Stimulated activated CD8-positive, alpha-beta memory T cell treated with anti-CD3 and anti-CD28 coated beads, Interleukin-15, amount 100 ng/mL, for 4 hours (primary cell): ENCODE measurements around the gene TRUB1.
A peak's percentile ranks its signal among the peaks of the same experiment; 100 is the strongest.
"Not testable (repeated sequence)": the region's sequence is repeated elsewhere in the genome, so short reads cannot be mapped to it uniquely, and the experiment has no call there.

Experiments used
- DNase-seq, 2 donors: peaks; one replicate each; pipeline ENCODE4 v3.0.0-alpha.2; 2020; ENCODE audit warnings: low read depth in 2 of 2

Gene TRUB1

DNA sequence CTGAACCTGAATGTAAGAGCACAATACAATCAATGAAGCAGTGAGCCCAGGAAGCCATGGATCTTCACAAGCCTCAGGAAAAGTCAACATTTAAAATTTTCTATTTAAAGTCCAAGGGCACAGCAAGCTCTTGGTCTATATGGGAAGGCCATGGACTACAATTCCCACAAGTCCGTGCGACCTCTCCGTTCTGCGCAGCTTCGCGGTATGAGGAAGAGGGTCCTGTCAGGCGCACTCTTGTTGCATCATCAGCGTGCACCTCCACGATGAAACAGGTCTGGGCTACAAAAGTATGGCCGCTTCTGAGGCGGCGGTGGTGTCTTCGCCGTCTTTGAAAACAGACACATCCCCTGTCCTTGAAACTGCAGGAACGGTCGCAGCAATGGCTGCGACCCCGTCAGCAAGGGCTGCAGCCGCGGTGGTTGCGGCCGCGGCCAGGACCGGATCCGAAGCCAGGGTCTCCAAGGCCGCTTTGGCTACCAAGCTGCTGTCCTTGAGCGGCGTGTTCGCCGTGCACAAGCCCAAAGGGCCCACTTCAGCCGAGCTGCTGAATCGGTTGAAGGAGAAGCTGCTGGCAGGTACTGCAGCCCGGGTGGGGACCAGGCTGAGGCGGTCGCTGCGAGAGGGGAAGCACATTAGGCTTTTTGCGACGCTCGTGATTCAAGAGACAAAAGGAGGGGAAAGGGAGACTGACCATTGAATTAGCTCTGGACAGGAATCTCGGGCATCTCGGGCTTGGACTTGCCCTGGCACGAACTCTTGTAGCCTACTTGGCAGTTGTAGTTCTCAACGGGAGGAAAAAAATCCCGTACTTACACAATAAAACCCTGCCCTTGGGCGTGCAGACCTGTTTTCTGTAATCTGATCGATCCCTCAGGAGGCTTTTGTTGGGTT is at the start of gene TRUB1:
TSS of gene TRUB1 (plus strand) at position 234 of the 894 bp plus-strand sequence. CDS start at position 293, 59 bp downstream.
- DNase-seq: peak; percentile 68 to 89

DNA sequence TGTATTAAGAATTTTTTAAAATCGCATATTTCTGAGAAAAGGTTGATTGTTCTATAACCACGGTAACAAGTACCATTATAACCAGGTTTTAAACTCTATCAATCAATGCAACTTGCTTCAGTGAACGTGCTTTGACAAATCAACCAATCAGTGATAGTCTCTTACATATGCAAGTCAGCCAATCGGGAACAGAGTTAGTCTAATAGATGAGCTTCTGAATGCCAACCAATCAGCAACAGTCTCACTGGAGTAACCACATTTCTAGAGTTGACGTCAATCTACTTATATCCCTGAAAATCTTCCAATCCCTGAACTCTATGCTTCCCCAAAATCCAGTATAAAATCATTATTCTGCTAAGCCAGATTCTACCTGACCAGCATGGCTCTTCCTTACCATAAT is 44.7 kb upstream of the TRUB1 start:
- no peak for DNase-seq

- no peak for DNase-seq
These were observed 43.1 kb upstream of the TRUB1 start for GRCh38 chr10:114894911-114895310.

DNA sequence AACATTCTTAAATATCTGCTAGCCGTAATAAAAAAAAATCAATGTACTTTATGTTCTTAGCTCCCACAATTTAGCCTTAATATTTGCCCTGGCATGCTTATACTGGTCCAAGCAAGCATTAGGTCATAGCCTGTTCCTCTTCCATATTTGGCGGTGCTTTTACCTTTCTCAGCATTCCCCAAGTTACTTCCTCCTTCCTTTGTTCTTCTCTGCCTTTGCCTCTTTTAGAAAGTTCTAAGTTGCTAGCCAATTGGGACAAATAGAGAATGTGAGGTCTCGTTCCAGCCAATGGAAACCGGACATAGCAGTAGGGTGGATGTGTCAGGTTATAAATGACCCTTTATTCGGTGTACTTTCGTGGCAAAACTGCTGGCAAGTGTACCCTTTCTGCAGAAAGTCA is 41.0 kb upstream of the TRUB1 start:
- not testable (repeated sequence) for DNase-seq

GRCh38 chr10:114897593-114897992 is 40.4 kb upstream of the TRUB1 start:
- no peak for DNase-seq

- DNase-seq: no peak
These were observed 38.0 kb upstream of the TRUB1 start for GRCh38 chr10:114899982-114900381.

DNA sequence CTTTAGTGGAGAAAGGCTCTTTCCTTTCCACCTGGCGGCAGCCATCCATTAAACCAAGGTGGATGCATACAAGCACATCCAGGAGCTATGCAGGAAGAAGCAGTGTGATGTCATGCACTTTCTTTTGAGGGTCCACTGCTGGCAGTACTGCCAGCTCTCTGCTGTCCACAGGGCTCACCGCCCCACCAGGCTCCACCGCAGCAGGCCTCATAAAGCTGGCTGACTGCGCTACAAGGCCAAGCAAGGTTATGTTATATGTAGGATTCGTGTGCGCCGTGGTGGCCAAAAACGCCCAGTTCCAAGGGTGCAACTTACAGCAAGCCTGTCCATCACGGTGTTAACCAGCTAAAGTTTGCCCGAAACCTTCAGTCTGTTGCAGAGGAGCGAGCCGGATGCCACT is 37.3 kb upstream of the TRUB1 start:
- no peak for DNase-seq

- no peak for DNase-seq
These were observed 35.8 kb upstream of the TRUB1 start for GRCh38 chr10:114902151-114902550.

DNA sequence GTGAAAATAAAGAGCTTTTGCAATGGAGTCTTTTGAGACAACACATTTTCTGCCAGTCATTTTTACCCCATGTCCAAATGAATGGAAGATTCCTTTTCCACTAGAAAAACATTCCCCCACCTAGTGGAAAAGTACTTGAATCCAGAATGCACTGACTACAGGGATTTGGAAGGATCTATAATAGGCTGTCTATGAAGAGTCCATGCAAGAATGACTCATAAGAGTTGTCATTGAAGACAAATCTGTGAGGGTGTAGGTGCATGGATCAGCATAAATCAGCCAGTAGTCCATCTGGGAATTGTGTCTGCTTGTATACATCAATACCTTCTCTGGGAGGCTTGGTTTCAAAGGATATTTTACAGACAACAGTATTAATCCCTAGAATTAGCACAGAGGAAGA is 32.5 kb upstream of the TRUB1 start:
- DNase-seq: no peak

- no peak for DNase-seq
These were observed 31.0 kb upstream of the TRUB1 start for GRCh38 chr10:114906981-114907380.

GRCh38 chr10:114908896-114909295 is 29.1 kb upstream of the TRUB1 start:
- no peak for DNase-seq

- DNase-seq: no peak
These were observed 26.8 kb upstream of the TRUB1 start for GRCh38 chr10:114911052-114911711.

- no peak for DNase-seq
These were observed 26.1 kb upstream of the TRUB1 start for GRCh38 chr10:114911801-114912469.

- DNase-seq: no peak
These were observed 25.5 kb upstream of the TRUB1 start for GRCh38 chr10:114912470-114912859.

GRCh38 chr10:114914560-114914959 is 23.4 kb upstream of the TRUB1 start:
- DNase-seq: no peak

GRCh38 chr10:114915294-114915693 is 22.7 kb upstream of the TRUB1 start:
- DNase-seq: no peak

DNA sequence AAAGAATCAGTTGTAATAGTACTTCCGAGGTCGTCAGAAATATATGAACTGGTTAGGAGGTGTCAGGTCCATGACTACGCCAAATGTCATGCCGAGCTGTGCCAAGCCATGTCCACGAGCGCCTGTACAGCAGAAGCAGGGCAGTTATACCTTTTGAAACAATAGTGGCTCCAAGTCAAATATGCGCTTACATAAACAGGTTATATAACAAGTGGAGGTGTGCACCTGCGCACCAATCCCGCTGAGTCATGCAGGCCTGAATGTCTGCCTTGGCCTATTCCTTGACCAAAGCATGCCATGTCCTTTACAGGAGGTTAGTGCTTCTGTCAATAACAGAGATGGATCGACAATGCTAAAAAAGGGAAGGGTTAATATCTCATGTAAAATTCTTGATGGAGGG is 21.3 kb upstream of the TRUB1 start:
- no peak for DNase-seq

DNA sequence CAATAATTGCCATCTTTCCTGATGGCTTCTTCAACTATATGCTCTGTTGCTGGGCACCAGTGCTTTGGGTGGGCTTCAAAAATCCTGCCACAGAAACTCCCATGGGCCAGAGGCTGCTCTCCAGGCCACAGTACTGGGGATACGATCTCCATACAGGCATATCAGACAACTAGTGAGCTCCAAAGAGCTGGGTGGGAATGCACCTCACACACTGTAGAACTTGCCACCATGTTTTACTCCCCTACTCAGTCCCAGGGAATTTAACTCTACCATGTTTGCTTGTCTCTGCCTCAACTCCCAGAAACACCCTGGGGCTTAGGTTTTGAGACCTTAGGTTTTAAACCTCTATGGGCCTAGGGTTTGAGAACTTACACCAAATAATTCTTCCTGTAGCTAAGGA is 20.5 kb upstream of the TRUB1 start:
- no peak for DNase-seq

DNA sequence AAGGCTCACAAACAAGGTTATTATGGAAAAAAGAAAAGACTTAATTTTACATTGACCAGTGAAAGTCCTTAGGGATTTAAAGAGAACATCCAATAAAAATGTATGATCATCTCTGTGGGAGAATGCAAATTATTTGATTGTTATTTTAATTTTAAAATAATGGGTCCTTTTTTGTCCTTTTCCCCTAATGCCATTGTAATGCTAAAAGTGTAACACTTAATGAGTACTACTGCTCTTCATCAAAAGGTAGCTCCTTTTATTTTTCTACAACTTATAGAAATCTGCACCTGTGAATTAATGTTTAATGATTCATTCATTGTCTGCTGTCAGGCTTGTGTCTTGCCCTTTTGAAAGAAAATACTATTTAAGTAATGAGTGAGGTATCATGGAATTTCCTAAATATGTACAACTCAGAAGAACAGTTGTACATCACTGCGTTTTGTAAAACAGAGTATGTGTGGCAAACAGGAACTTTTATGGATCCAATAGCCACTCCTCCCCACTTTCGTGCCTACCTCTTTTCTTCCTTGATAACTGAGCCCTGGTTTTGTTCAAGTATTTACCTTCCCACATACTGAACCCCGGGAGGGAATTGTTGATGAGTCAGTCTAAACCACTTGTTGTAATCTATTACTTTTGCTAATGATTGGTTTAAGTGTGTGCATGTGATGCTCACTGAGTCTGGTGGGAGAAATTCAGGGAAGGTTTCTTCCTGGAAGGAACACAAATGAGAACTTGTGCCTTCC is 19.9 kb upstream of the TRUB1 start:
- DNase-seq: no peak

- no peak for DNase-seq
These were observed 17.5 kb upstream of the TRUB1 start for GRCh38 chr10:114920459-114920858.

- DNase-seq: no peak
These were observed 16.0 kb upstream of the TRUB1 start for GRCh38 chr10:114922003-114922402.

- DNase-seq: no peak
These were observed 14.4 kb upstream of the TRUB1 start for GRCh38 chr10:114923551-114923950.
